Measurements from ENCODE around the gene LLGL2.

GRCh38 chr17:75478508-75478907, 47.0 kb upstream of the LLGL2 start:
- TF ChIP-seq, protein P1, sequence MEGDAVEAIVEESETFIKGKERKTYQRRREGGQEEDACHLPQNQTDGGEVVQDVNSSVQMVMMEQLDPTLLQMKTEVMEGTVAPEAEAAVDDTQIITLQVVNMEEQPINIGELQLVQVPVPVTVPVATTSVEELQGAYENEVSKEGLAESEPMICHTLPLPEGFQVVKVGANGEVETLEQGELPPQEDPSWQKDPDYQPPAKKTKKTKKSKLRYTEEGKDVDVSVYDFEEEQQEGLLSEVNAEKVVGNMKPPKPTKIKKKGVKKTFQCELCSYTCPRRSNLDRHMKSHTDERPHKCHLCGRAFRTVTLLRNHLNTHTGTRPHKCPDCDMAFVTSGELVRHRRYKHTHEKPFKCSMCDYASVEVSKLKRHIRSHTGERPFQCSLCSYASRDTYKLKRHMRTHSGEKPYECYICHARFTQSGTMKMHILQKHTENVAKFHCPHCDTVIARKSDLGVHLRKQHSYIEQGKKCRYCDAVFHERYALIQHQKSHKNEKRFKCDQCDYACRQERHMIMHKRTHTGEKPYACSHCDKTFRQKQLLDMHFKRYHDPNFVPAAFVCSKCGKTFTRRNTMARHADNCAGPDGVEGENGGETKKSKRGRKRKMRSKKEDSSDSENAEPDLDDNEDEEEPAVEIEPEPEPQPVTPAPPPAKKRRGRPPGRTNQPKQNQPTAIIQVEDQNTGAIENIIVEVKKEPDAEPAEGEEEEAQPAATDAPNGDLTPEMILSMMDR (IDR thresholded peaks at IDR 0.05): no peak
- no peak for TF ChIP-seq ZFX (IDR thresholded peaks at IDR 0.05; ENCODE audit: borderline replicate concordance)

Data from 22Rv1 (cell line).